Breast epithelium (tissue), 4 donors: ENCODE measurements around the gene CYP24A1. TPM values are rescaled to one million over a fixed set of nuclear protein-coding genes. Genes with fewer than 3 reads are reported as not detected.
A peak's percentile ranks its signal among the peaks of the same experiment; 100 is the strongest.

Experiments used
- DNase-seq, 2 donors: peaks; one replicate each; pipeline ENCODE4 v3.0.0-alpha.2; 2019; ENCODE audit warnings: low spot score in 2 of 2
- H3K27ac ChIP-seq, 2 donors: fragments of 200-600 bp; sonication (generic) in 1 of 2; one replicate each; pipeline ENCODE4 v1.5.1; 2016 to 2019; ENCODE audit warnings: mild to moderate bottlenecking in 1 of 2
- H3K27me3 ChIP-seq, 2 donors: fragments of 200-600 bp; sonication (generic) in 1 of 2; one replicate each; pipeline versions ENCODE4 v1.5.1 to v1.6.0; 2017 to 2019; ENCODE audit warnings: control low read depth in 1 of 2, mild to moderate bottlenecking in 1 of 2
- H3K36me3 ChIP-seq: fragments of 200-600 bp; one replicate; pipeline ENCODE4 v1.5.1; 2019
- H3K4me1 ChIP-seq, 2 donors: fragments of 200-600 bp; sonication (generic); one replicate each; pipeline ENCODE4 v1.5.1; 2016 to 2019; ENCODE audit warnings: control low read depth in 1 of 2
- H3K4me3 ChIP-seq, 3 donors: fragments of 200-600 bp; sonication (generic); 1 replicate in 2 of 3; 2 replicates in 1 of 3; pipeline ENCODE4 v1.5.1; 2016 to 2019; ENCODE audit warnings: mild to moderate bottlenecking in 3 of 3, moderate library complexity in 2 of 3
- H3K9me3 ChIP-seq, 2 donors: fragments of 200-600 bp; sonication (generic) in 1 of 2; one replicate each; pipeline ENCODE4 v1.5.1; 2016 to 2019; ENCODE audit warnings: control low read depth in 1 of 2
- POLR2A ChIP-seq: fragments of 450-650 bp; IDR thresholded peaks from one replicate; pipeline ENCODE4 v1.6.1; 2016; ENCODE audit warnings: antibody characterized with exemption, mild to moderate bottlenecking, moderate library complexity
- POLR2AphosphoS5 ChIP-seq, 3 donors: sonication (generic); formaldehyde crosslinking; IDR thresholded peaks; one replicate each; pipeline ENCODE4 v1.6.1; 2017; ENCODE audit warnings: antibody characterized with exemption in 3 of 3
- intact Hi-C: fragments of 100-400 bp; cut with DNase I; formaldehyde crosslinking; loops from one replicate; pipeline ENCODE4 v1.15.1; 2023; ENCODE audit warnings: low total_unique reads
- total RNA-seq, 3 donors: library from RNA; depleted of rRNA; stranded (reverse); fragments of >200 nt; gene quantifications; one replicate each; pipeline ENCODE4 v1.1.0, GENCODE V29; 2016
- TF ChIP-seq, protein P1 (sequence below), 3 donors: fragments of 450-650 bp; IDR thresholded peaks; one replicate each; pipeline ENCODE4 v1.5.1; 2016 to 2017; ENCODE audit warnings: antibody characterized with exemption in 3 of 3, mild to moderate bottlenecking in 3 of 3, moderate library complexity in 3 of 3

The CYP24A1 gene
- total RNA-seq, 3 donors from 2014 or later: 2.0 to 6.4 TPM; not detected in 1

DNA sequence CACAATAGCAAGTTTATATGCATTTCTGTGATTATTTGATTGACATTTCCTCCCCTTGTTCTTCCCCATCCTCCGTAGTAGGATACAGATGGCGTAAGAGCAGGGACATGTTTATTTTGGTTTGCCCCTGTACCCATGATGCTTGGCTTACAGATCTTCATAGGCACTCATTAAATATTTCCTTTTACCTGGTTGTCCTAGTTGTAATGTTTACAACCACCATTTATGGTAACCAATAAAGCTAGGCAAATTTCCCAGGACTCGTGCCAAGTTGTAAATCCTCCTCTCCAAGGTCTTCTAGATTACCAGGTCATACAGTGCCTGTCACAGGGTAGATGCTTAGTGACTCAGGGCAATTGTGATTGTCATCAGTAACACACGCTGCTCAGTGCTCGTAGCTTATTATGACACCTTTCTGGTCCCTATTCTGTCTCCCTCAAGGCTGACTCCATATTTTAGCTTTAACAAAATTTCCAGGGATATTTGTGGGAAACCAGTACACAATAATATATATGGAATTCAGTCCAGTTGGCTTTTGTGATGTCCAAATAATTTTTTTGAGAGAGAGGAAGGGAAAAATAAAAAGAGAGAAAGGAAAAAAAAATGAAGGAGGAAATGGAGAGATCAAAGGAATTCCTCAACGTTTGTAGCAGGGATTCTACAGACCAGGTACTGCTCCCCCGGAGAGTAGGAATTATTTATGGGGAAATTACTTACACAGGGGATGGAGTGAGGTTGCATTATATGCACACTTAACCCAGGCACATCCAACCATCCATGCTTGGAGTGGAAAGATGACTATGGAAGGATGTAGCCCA lies 24.6 kb downstream of the CYP24A1 start:
- DNase-seq: peak in 1 of 2 donors; percentile 40

DNA sequence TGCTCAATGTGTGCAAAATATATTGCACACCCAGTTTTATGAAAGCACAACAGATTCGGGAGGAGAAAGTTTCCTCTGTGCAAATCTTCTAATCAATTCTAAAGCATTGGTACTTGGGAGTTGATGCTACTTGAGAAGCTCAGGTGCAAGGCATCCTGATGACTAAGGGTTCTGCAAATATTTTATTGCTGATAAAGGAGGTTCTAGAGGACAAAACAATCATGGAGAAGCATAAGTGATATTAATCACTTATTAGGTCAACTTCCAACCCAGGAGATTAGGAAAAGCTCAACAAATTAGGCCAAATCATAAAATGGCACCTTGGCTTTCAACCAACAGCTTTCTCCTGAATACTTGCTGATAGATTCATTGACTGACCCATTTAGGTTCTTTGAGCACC lies 27.1 kb downstream of the CYP24A1 start:
- Histone ChIP-seq H3K4me1 (no peaks in the 10 kb centered on the region), H3K36me3 (no peaks in the 10 kb centered on the region), H3K4me3 (no peak overlapping the region), H3K27ac (no peak overlapping the region), H3K27me3 (no peaks in the 10 kb centered on the region), H3K9me3 (no peaks in the 10 kb centered on the region)
- intact Hi-C loops: loop anchor here (5.0 kb wide), 1 partner anchor 744 kb away; no protein-coding TSS in a partner anchor
- no peak for DNase-seq
- TF ChIP-seq, protein P1, sequence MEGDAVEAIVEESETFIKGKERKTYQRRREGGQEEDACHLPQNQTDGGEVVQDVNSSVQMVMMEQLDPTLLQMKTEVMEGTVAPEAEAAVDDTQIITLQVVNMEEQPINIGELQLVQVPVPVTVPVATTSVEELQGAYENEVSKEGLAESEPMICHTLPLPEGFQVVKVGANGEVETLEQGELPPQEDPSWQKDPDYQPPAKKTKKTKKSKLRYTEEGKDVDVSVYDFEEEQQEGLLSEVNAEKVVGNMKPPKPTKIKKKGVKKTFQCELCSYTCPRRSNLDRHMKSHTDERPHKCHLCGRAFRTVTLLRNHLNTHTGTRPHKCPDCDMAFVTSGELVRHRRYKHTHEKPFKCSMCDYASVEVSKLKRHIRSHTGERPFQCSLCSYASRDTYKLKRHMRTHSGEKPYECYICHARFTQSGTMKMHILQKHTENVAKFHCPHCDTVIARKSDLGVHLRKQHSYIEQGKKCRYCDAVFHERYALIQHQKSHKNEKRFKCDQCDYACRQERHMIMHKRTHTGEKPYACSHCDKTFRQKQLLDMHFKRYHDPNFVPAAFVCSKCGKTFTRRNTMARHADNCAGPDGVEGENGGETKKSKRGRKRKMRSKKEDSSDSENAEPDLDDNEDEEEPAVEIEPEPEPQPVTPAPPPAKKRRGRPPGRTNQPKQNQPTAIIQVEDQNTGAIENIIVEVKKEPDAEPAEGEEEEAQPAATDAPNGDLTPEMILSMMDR (IDR thresholded peaks at IDR 0.05): no peak
- TF ChIP-seq POLR2A (no peak), POLR2AphosphoS5 (IDR thresholded peaks at IDR 0.05) (no peak)

More for the DNA sequence above, 24.6 kb downstream of the CYP24A1 start:
- TF ChIP-seq POLR2A (no peak), POLR2AphosphoS5 (IDR thresholded peaks at IDR 0.05) (no peak)
- TF ChIP-seq, protein P1 (IDR thresholded peaks at IDR 0.05): no peak
- intact Hi-C loops: loop anchor here (5.0 kb wide), 1 partner anchor 747 kb away; no protein-coding TSS in a partner anchor
- no peak overlapping the region for H3K27ac ChIP-seq
- H3K4me3 ChIP-seq: no peak overlapping the region
- H3K9me3 ChIP-seq: no peaks in the 10 kb centered on the region
- no peaks in the 10 kb centered on the region for H3K27me3 ChIP-seq
- no peaks in the 10 kb centered on the region for H3K36me3 ChIP-seq
- no peaks in the 10 kb centered on the region for H3K4me1 ChIP-seq

DNA sequence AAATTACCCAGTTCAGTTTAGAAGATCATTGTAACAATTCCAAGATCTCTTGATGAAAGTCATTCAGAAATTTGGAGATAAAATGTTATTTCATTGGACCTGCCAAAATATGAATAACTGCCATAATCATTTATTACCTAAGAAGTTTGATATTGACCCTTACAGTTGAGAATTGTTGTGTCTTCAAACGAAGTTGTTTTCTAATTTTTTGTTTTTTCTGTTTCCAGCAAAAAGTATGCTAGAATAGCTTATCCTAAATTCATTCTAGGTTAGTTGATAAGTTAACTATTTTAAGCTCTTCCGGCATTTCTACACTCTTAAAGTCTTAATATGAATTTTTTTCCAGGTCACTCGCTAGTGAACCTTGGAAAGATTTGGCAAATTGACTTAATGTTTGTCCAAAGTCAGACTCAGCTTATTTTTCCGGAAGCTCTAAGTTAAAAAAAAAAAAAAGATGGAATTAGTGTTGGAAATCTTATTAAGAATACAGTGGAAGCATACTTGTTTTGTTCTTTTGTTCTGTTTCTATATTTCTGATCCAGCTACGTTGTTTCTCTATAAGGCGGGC lies 28.9 kb downstream of the CYP24A1 start:
- H3K9me3 ChIP-seq: no peaks in the 10 kb centered on the region
- no peak for TF ChIP-seq POLR2AphosphoS5 (IDR thresholded peaks at IDR 0.05)
- TF ChIP-seq POLR2A: no peak
- TF ChIP-seq, protein P1 (IDR thresholded peaks at IDR 0.05): no peak
- no peaks in the 10 kb centered on the region for H3K4me1 ChIP-seq
- H3K36me3 ChIP-seq: no peaks in the 10 kb centered on the region
- H3K4me3 ChIP-seq: no peak overlapping the region
- no peak overlapping the region for H3K27ac ChIP-seq
- no peaks in the 10 kb centered on the region for H3K27me3 ChIP-seq
- intact Hi-C loops: loop anchor here (5.0 kb wide), 1 partner anchor 743 kb away; no protein-coding TSS in a partner anchor
- DNase-seq: no peak

DNA sequence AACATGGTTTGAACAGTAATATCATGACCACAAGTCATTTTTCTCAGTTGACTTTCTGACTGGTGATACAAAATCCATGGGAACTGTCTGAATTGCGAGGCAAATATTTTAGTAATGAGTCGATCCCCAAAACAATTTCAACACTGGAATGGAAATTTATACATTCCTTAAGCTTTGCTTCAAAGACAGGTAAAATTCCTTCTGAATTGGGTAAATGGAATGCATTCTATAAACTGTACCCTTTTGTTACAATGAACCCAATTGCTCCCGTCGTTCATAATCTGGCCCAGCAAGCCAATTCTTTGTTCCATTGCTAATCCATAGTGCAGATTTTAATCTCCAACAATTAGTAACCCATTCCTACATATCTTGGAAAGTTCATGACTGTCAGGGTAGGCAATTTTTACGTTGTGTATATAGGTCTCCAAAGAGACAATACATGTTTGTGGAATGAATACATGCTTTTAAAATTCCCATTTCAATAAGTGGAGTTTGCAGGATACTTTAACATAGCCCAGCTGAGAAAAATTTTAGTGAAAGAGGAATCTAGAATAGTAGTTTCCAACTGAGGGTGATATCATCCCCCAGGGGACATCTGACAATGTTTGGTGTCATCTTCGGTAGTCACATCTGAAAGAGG lies 32.7 kb downstream of the CYP24A1 start:
- Histone ChIP-seq H3K27ac (no peak overlapping the region), H3K9me3 (no peaks in the 10 kb centered on the region), H3K4me1 (no peaks in the 10 kb centered on the region), H3K4me3 (no peak overlapping the region), H3K36me3 (no peaks in the 10 kb centered on the region), H3K27me3 (no peaks in the 10 kb centered on the region)
- TF ChIP-seq POLR2AphosphoS5 (IDR thresholded peaks at IDR 0.05): no peak
- TF ChIP-seq, protein P1 (IDR thresholded peaks at IDR 0.05): no peak
- TF ChIP-seq POLR2A: no peak
- DNase-seq: no peak
- intact Hi-C loops: no loop called here
